GM06990 (cell line): ENCODE data around the gene CLEC20A.

ENCODE experiments used
- DNase-seq: peaks from one replicate; pipeline ENCODE4 v3.0.0-alpha.2; 2011; ENCODE audit not compliant: insufficient read length; ENCODE audit errors: extremely low read depth
- H3K27me3 ChIP-seq: replicated peaks from 2 replicates; pipeline ENCODE4 v1.6.0; 2011; ENCODE audit warnings: low read length; ENCODE audit not compliant: control insufficient read depth, insufficient read depth
- H3K36me3 ChIP-seq: 2 replicates; pipeline ENCODE4 v1.5.1; 2011; ENCODE audit warnings: low read length; ENCODE audit not compliant: control insufficient read depth, insufficient read depth
- H3K4me3 ChIP-seq: replicated peaks from 2 replicates; pipeline ENCODE4 v1.5.1; 2011; ENCODE audit warnings: low read depth, mild to moderate bottlenecking, control low read depth, low read length
- TF ChIP-seq, protein P1 (sequence below): IDR thresholded peaks from 2 replicates; pipeline ENCODE4 v1.5.1; 2011; ENCODE audit warnings: low read length, control low read depth, mild to moderate bottlenecking, inconsistent platforms; ENCODE audit not compliant: insufficient read depth, poor library complexity, severe bottlenecking

CLEC20A gene

DNA sequence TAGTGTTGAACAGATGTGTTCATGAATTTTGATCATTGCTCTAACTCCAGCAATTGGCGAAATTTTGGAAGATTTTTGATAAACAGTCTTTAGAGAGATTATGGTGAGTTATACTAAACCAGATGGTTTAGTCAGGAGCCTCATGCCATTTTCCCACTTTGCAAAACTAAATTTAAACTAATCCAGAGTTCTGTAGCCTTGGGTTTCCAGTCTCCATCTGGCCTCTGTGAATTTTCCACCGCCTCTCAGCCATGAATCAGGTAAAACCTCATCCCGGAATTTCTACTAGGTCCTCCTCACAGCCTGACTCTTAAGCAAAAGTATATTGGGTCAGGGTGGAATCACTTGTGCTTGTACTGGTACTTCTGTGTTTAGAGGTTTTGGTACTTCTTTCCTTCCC lies 44.8 kb downstream of the CLEC20A start:
- no peak for DNase-seq
- no peaks in the 10 kb centered on the region for H3K36me3 ChIP-seq
- no peak overlapping the region for H3K4me3 ChIP-seq
- TF ChIP-seq, protein P1, sequence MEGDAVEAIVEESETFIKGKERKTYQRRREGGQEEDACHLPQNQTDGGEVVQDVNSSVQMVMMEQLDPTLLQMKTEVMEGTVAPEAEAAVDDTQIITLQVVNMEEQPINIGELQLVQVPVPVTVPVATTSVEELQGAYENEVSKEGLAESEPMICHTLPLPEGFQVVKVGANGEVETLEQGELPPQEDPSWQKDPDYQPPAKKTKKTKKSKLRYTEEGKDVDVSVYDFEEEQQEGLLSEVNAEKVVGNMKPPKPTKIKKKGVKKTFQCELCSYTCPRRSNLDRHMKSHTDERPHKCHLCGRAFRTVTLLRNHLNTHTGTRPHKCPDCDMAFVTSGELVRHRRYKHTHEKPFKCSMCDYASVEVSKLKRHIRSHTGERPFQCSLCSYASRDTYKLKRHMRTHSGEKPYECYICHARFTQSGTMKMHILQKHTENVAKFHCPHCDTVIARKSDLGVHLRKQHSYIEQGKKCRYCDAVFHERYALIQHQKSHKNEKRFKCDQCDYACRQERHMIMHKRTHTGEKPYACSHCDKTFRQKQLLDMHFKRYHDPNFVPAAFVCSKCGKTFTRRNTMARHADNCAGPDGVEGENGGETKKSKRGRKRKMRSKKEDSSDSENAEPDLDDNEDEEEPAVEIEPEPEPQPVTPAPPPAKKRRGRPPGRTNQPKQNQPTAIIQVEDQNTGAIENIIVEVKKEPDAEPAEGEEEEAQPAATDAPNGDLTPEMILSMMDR = no peak
- no peaks in the 10 kb centered on the region; the same call in 1 of the 2 replicates for H3K27me3 ChIP-seq

DNA sequence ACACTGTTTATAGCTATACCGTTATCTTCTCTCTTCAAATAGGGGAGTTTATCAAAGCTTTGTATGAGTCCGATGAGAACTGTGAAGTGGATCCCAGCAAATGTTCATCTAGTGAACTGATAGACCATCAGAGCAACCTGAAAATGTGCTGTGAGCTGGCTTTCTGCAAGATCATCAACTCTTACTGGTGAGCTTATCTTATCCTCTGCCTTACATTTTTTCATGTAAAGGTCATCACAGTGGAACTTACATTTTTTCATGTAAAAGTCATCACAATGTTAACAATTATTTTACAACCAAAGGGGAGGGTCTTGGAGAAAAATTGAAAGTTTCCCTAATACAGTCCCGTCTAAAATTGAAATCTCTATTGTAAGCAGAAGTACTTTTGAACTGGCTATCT lies 45.2 kb downstream of the CLEC20A start:
- Histone ChIP-seq H3K27me3 (no peaks in the 10 kb centered on the region; the same call in 1 of the 2 replicates), H3K4me3 (no peak overlapping the region)

DNA sequence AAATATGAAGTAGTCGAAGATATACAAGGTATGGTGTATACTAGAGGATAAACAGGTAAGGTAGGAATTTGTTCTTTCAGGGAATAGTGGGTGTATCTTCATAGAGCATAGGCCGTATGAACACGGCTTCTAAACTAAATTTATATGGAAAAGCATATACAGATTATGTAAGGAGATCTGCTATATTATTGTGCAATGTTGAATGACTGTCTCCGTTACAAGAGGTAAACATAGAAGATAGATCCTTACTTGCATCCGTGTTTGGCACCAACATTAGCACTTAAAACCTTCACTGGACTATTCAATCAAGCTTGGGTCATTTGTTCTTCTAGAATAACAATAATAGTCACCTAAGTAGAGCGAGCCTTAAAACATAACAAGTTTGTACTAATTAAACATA lies 45.9 kb downstream of the CLEC20A start:
- Histone ChIP-seq H3K36me3 (no peaks in the 10 kb centered on the region), H3K4me3 (no peak overlapping the region), H3K27me3 (no peaks in the 10 kb centered on the region; the same call in 1 of the 2 replicates)
- TF ChIP-seq, protein P1 = no peak
- no peak for DNase-seq

More for the DNA sequence above, 45.2 kb downstream of the CLEC20A start:
- H3K36me3 ChIP-seq = no peaks in the 10 kb centered on the region
- DNase-seq = no peak
- TF ChIP-seq, protein P1 = no peak

DNA sequence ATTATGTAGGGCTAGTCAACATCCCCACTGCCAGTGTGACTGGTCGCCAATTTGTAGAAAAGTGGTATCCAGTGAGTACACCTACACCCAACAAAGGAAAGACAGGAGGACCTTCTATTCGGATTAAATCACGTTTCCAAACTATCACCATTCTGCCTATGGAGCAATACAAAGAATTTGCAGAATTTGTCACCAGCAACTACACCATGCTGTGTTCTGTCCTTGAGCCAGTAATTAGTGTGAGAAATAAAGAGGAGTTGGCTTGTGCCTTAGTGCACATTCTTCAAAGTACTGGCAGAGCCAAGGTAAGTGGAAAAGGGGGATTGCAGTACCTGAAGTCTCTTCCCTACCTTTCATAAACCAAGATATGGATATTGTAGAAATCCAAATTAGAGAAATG lies 53.8 kb downstream of the CLEC20A start:
- Histone ChIP-seq H3K4me3 (no peak overlapping the region), H3K36me3 (no peaks in the 10 kb centered on the region), H3K27me3 (no peaks in the 10 kb centered on the region; the same call in 1 of the 2 replicates)
- no peak for DNase-seq
- TF ChIP-seq, protein P1 = no peak

DNA sequence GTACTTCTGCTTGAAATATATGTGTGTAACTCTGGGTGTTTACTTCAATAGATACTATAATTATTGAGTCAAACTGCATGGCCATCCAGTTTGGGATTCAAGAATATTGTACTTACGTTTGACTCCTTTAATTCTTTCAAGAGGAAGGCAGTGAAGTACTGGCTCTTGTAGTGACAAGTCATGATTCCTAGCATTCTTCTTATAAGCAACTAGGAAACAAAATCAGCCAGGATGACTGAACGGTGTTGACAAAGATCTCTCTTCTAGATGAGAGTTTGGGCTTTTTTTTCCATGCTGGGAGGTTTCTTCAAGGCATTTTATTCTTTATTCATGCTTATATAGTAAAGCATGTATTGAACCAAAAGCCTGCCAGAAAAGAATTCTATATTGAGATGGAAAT lies 58.3 kb downstream of the CLEC20A start:
- Histone ChIP-seq H3K4me3 (no peak overlapping the region), H3K27me3 (no peaks in the 10 kb centered on the region; the same call in 1 of the 2 replicates), H3K36me3 (no peaks in the 10 kb centered on the region)
- TF ChIP-seq, protein P1 = no peak
- no peak for DNase-seq

DNA sequence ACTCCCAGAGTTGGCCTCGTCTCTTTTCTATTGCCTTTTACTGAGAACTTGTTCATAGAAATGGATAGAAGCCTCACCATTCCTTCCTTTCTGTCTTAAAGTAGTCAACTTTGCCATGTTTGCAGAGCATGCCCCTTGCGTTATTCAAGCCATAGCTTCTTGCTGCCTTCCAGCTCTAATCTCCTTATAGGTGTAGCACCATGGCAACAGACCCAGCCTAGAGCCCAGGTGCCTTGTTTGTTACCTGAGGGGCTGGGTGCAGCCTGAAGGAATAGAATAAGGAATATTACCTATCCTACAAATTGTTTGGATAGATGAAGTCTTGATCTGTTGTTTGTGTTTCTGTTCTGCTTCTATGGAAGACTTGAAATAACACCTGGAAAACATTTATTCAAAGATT lies 59.9 kb downstream of the CLEC20A start:
- DNase-seq = no peak
- TF ChIP-seq, protein P1 = no peak
- Histone ChIP-seq H3K27me3 (no peaks in the 10 kb centered on the region; the same call in 1 of the 2 replicates), H3K4me3 (no peak overlapping the region), H3K36me3 (no peaks in the 10 kb centered on the region)
